HCT116 (cell line): ENCODE data around the gene PCSK6. TPM values are rescaled to one million over a fixed set of nuclear protein-coding genes. Genes with fewer than 3 reads are reported as not detected.

Experiments
- ATAC-seq: fragments of 200-7000 bp; cut with Tn5 transposase; 2 replicates; pipeline ENCODE4 v1.9.1; 2020; ENCODE audit warnings: mild to moderate bottlenecking, moderate library complexity
- BruUV-seq: library from RNA; stranded (reverse); fragments of 400-500 nt; replicated peaks from 2 replicates; lab custom pipeline; 2021; lab: Mats Ljungman, UMichigan
- CTCF ChIA-PET: fragments of 300-600 bp; sonication (Branson Sonifier 250); formaldehyde crosslinking; loops from one replicate; lab custom pipeline; 2021; ENCODE audit warnings: antibody characterized with exemption; lab: Charles Lee
- POLR2A ChIA-PET: fragments of 300-600, 350-600 bp; sonication (Branson Sonifier 250); formaldehyde crosslinking; loops from one replicate; lab custom pipeline; 2021; ENCODE audit warnings: antibody characterized with exemption; lab: Charles Lee
- RAD21 ChIA-PET, 2 experiments: fragments of 300-600 bp; sonication (Branson Sonifier 250); formaldehyde crosslinking; loops; one replicate each; lab custom pipeline; 2023; ENCODE audit warnings: low total read pairs in 2 of 2; ENCODE audit not compliant: uncharacterized antibody in 2 of 2, unreplicated experiment in 2 of 2, low non-redundant PET in 1 of 2; lab: Charles Lee
- DNase-seq: peaks from one replicate; pipeline ENCODE4 v3.0.0-alpha.2; 2010; ENCODE audit warnings: low read depth, low spot score
- H2AFZ ChIP-seq: fragments of 200-600 bp; shearing (Covaris generic), sonication (generic); 2 replicates; pipeline ENCODE4 v1.6.1; 2017; ENCODE audit warnings: low read depth, mixed run types, mixed read lengths, antibody characterized with exemption, low read length; ENCODE audit not compliant: poor library complexity, severe bottlenecking
- H3K27ac ChIP-seq: 2 replicates; pipeline ENCODE4 v1.5.1; 2012; ENCODE audit warnings: low read depth, low read length
- H3K27me3 ChIP-seq: fragments of 200-600 bp; sonication (generic); 2 replicates; pipeline ENCODE4 v1.6.1; 2016; ENCODE audit warnings: mixed run types, low read length, mixed read lengths; ENCODE audit not compliant: insufficient read depth
- H3K36me3 ChIP-seq, 2 experiments: fragments of 200-500 bp in 1 of 2; fragments of 200-600 bp in 1 of 2; sonication (Bioruptor generic) in 1 of 2; sonication (generic) in 1 of 2; 2 replicates each; pipeline versions ENCODE4 v1.5.1 to v1.6.1; 2014 to 2016; ENCODE audit warnings: low read length in 2 of 2, inconsistent platforms in 1 of 2, mixed read lengths in 1 of 2, mixed run types in 1 of 2; ENCODE audit not compliant: insufficient read depth in 2 of 2, control insufficient read depth in 1 of 2
- H3K4me1 ChIP-seq, 2 experiments: fragments of 200-600 bp in 1 of 2; sonication (generic) in 1 of 2; 2 replicates each; pipeline versions ENCODE4 v1.5.1 to v1.6.1; 2012 to 2017; ENCODE audit warnings: low read length in 2 of 2, inconsistent platforms in 1 of 2, mild to moderate bottlenecking in 1 of 2, mixed read lengths in 1 of 2, mixed run types in 1 of 2, moderate library complexity in 1 of 2; ENCODE audit not compliant: insufficient read depth in 2 of 2, control insufficient read depth in 1 of 2
- H3K4me2 ChIP-seq: fragments of 200-600 bp; sonication (generic); 2 replicates; pipeline ENCODE4 v1.6.1; 2017; ENCODE audit warnings: mixed run types, low read length, mixed read lengths
- H3K4me3 ChIP-seq, 2 experiments: fragments of 200-600 bp in 1 of 2; sonication (generic) in 1 of 2; replicated peaks in 1 of 2; 2 replicates each; pipeline ENCODE4 v1.5.1; 2011 to 2016; ENCODE audit warnings: low read length in 2 of 2, control low read depth in 1 of 2, low read depth in 1 of 2, mild to moderate bottlenecking in 1 of 2, mixed read lengths in 1 of 2, mixed run types in 1 of 2
- H3K79me2 ChIP-seq: fragments of 200-600 bp; sonication (generic); 2 replicates; pipeline ENCODE4 v1.6.1; 2017; ENCODE audit warnings: mild to moderate bottlenecking, mixed run types, low read length, moderate library complexity, mixed read lengths; ENCODE audit not compliant: insufficient read depth
- H3K9ac ChIP-seq: fragments of 200-600 bp; sonication (generic); 2 replicates; pipeline ENCODE4 v1.6.1; 2016; ENCODE audit warnings: low read length, mixed read lengths
- H3K9me2 ChIP-seq: fragments of 200-600 bp; sonication (generic), shearing (Covaris generic); 2 replicates; pipeline ENCODE4 v1.6.1; 2017; ENCODE audit warnings: mixed run types, mild to moderate bottlenecking, moderate library complexity; ENCODE audit not compliant: insufficient read depth
- H3K9me3 ChIP-seq, 2 experiments: fragments of 200-500 bp in 1 of 2; fragments of 200-600 bp in 1 of 2; sonication (Bioruptor generic) in 1 of 2; sonication (generic) in 1 of 2; 2 replicates each; pipeline ENCODE4 v1.6.1; 2014 to 2017; ENCODE audit warnings: low read length in 2 of 2, mixed read lengths in 2 of 2, inconsistent platforms in 1 of 2, low read depth in 1 of 2, mild to moderate bottlenecking in 1 of 2, mixed run types in 1 of 2, moderate library complexity in 1 of 2; ENCODE audit not compliant: control insufficient read depth in 1 of 2, insufficient read depth in 1 of 2
- H4K20me1 ChIP-seq: fragments of 200-600 bp; sonication (generic), shearing (Covaris generic); 2 replicates; pipeline ENCODE4 v1.6.1; 2017; ENCODE audit warnings: mixed run types, mild to moderate bottlenecking, moderate library complexity; ENCODE audit not compliant: insufficient read depth
- ATF3 ChIP-seq: IDR thresholded peaks from 2 replicates; pipeline ENCODE4 v1.6.1; 2012
- CBX3 ChIP-seq: IDR thresholded peaks from 2 replicates; pipeline ENCODE4 v1.6.1; 2012; ENCODE audit warnings: low read depth
- CEBPB ChIP-seq: IDR thresholded peaks from 2 replicates; pipeline ENCODE4 v1.6.1; 2012; ENCODE audit warnings: low read depth
- CTCF ChIP-seq, 3 experiments: fragments of 200-600 bp in 1 of 3; sonication (generic) in 1 of 3; IDR thresholded peaks in 2 of 3; conservative IDR thresholded peaks in 1 of 3; 2 replicates each; pipeline ENCODE4 v1.5.1; 2012 to 2017; ENCODE audit warnings: low read depth in 2 of 3, low read length in 2 of 3, antibody characterized with exemption in 1 of 3, borderline replicate concordance in 1 of 3, control low read depth in 1 of 3, mild to moderate bottlenecking in 1 of 3, mixed read lengths in 1 of 3, mixed run types in 1 of 3, moderate library complexity in 1 of 3; ENCODE audit not compliant: insufficient read depth in 1 of 3
- EGR1 ChIP-seq: IDR thresholded peaks from 2 replicates; pipeline ENCODE4 v1.6.1; 2012; ENCODE audit warnings: low read depth
- EZH2 ChIP-seq: fragments of 200-600 bp; sonication (generic); IDR thresholded peaks from 2 replicates; pipeline ENCODE4 v1.6.1; 2017; ENCODE audit warnings: antibody characterized with exemption, mixed run types
- POLR2A ChIP-seq: IDR thresholded peaks from 2 replicates; pipeline ENCODE4 v1.7.0; 2011; ENCODE audit warnings: borderline replicate concordance; ENCODE audit not compliant: insufficient read depth, insufficient read length; ENCODE audit errors: extremely low read depth
- REST ChIP-seq: IDR thresholded peaks from 2 replicates; pipeline ENCODE4 v1.6.1; 2012; ENCODE audit warnings: low read depth
- SRF ChIP-seq: IDR thresholded peaks from 2 replicates; pipeline ENCODE4 v1.6.1; 2012; ENCODE audit warnings: low read depth
- TCF7L2 ChIP-seq: IDR thresholded peaks from 2 replicates; pipeline ENCODE4 v1.7.0; 2011; ENCODE audit warnings: borderline replicate concordance, inconsistent platforms; ENCODE audit not compliant: insufficient read depth, insufficient read length; ENCODE audit errors: extremely low read depth
- intact Hi-C: fragments of 100-400 bp; cut with micrococcal nuclease; formaldehyde crosslinking; loops from 2 replicates; pipeline ENCODE4 v1.10.0; 2022
- total RNA-seq: library from RNA; stranded (reverse); gene quantifications from one replicate; pipeline ENCODE4 v1.2.1, GENCODE V29; 2021; ENCODE audit not compliant: unreplicated experiment

The PCSK6 gene
- total RNA-seq, 1 experiment from 2014 or later: 13.5 TPM

GRCh38 chr15:101267320-101268104, 222.0 kb downstream of the PCSK6 start:
- CTCF ChIA-PET: interaction anchor here (1.7 kb wide), 1 partner anchor 9 kb away, joined by 7 read pairs; no protein-coding TSS in a partner anchor
- RAD21 ChIA-PET: no interaction called here
- no peak overlapping the region for H2AFZ ChIP-seq
- H3K4me3 ChIP-seq: no peak overlapping the region
- H3K27me3 ChIP-seq: no peaks in the 10 kb centered on the region
- H3K9me2 ChIP-seq: no peaks in the 10 kb centered on the region
- POLR2A ChIA-PET: interaction anchor here (1.0 kb wide), 1 partner anchor 15 kb away, joined by 3 read pairs; the partner anchor contains the start of gene CHSY1
- ATAC-seq (0 out of 2 replicates have a peak, but pooled peaks have one; percentile 18), DNase-seq (no peak)
- no peak overlapping the region for H3K9ac ChIP-seq
- H3K27ac ChIP-seq: no peak overlapping the region
- no peak overlapping the region for H3K4me2 ChIP-seq
- peaks cover 16 to 26% of the 10 kb centered on the region in 2 experiments for H3K36me3 ChIP-seq
- no TSS peak for BruUV-seq
- intact Hi-C loops: no loop called here
- no peaks in the 10 kb centered on the region for H3K4me1 ChIP-seq
- no peaks in the 10 kb centered on the region for H3K9me3 ChIP-seq
- H3K79me2 ChIP-seq: no peaks in the 10 kb centered on the region
- no peaks in the 10 kb centered on the region for H4K20me1 ChIP-seq
- no peak for TF ChIP-seq ATF3
- TF ChIP-seq CTCF (IDR thresholded peaks at IDR 0.05 in 2 of 3, conservative IDR thresholded peaks at IDR 0.05 in 1 of 3; ENCODE audit: borderline replicate concordance in 1 of 3, insufficient read depth in 1 of 3, low read depth in 2 of 3, low read length in 2 of 3): no peak
- TF ChIP-seq POLR2A: no peak
- TF ChIP-seq TCF7L2: no peak
- no peak for TF ChIP-seq REST
- TF ChIP-seq EZH2: no peak
- TF ChIP-seq CEBPB: no peak
- TF ChIP-seq CBX3: no peak
- TF ChIP-seq EGR1: no peak
- no peak for TF ChIP-seq SRF
